ENCODE measurements around the gene FLT4. TPM values are rescaled to one million over a fixed set of nuclear protein-coding genes. Genes with fewer than 3 reads are reported as not detected.

The FLT4 gene
- total RNA-seq, 1 experiment from 2014 or later = 6.3 TPM

DNA sequence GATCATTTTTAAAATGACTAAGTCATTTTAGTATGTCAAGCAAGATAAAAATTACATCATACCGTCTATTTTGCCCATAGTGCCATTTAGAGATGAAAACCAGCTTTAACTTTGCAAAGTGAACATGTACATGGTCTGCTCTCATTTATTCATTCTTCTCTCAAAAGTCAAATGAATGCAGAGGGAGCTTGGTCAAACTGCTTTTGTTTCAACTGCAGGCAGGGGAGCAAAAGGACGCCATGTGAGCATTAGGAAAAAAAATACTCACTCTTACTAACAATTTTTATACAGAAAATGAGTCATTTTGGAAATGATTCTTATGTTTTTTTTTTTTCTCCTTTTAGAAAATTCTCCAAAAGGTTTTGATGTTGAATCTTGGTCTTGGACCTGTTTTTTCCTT is 73.8 kb downstream of the FLT4 start:
- Histone ChIP-seq H3T11ph (ENCODE audit: low read length) (no peak overlapping the region), H3K79me1 (ENCODE audit: insufficient read depth, low read depth, low read length, poor library complexity, severe bottlenecking) (no peaks in the 10 kb centered on the region), H3K23ac (ENCODE audit: insufficient read length, low read depth, low read length) (no peak overlapping the region), H2AK5ac (ENCODE audit: insufficient read length, low read length) (no peak overlapping the region), H4K91ac (ENCODE audit: insufficient read length, low read depth, low read length) (no peak overlapping the region), H4K8ac (replicated peaks; ENCODE audit: insufficient read length, low read depth, low read length) (no peak overlapping the region), H2BK5ac (ENCODE audit: insufficient read length, low read length) (no peak overlapping the region), H3K9me3 (ENCODE audit: control insufficient read depth, low read depth, low read length) (no peaks in the 10 kb centered on the region), H3K9ac (ENCODE audit: extremely low read depth, insufficient read length, low read length) (no peak overlapping the region), H3K4me2 (ENCODE audit: insufficient read depth, insufficient read length, low read length) (no peak overlapping the region), H3K23me2 (ENCODE audit: insufficient read length, low read depth, low read length, poor library complexity, severe bottlenecking) (no peaks in the 10 kb centered on the region), H3K4me1 (ENCODE audit: insufficient read depth, low read length) (no peaks in the 10 kb centered on the region), H4K20me1 (ENCODE audit: control insufficient read depth, insufficient read depth, insufficient read length) (no peaks in the 10 kb centered on the region), H3K56ac (ENCODE audit: insufficient read length, low read depth, low read length) (no peak overlapping the region), H3K14ac (ENCODE audit: insufficient read depth, low read length) (no peak overlapping the region), H3K27me3 (ENCODE audit: insufficient read depth, low read length) (no peaks in the 10 kb centered on the region), H2BK12ac (ENCODE audit: insufficient read length, low read depth, low read length) (no peak overlapping the region), H3K79me2 (ENCODE audit: insufficient read depth, low read length) (no peaks in the 10 kb centered on the region), H2BK20ac (ENCODE audit: low read depth, low read length, poor library complexity, severe bottlenecking) (no peak overlapping the region), H2BK15ac (ENCODE audit: low read depth, low read length) (no peak overlapping the region), H3K27ac (ENCODE audit: insufficient read length, low read depth, low read length) (no peak overlapping the region), H4K5ac (ENCODE audit: insufficient read length, low read depth, low read length) (no peak overlapping the region), H3K18ac (ENCODE audit: insufficient read length, low read depth, low read length) (no peak overlapping the region), H3K4ac (ENCODE audit: low read depth, low read length) (no peak overlapping the region), H2AFZ (ENCODE audit: low read length) (no peak overlapping the region), H2BK120ac (ENCODE audit: low read depth, low read length, poor library complexity, severe bottlenecking) (no peak overlapping the region)
- Mint-ChIP-seq H3K4me3 (no peak overlapping the region), H3K9me3 (no peaks in the 10 kb centered on the region), H3K36me3 (ENCODE audit: insufficient read depth in 1 of 3, low read depth in 3 of 3) (peaks cover 16 to 62% (median 62%) of the 10 kb centered on the region in 3 experiments; a peak in 6 of 7 replicates), H3K27ac (no peak overlapping the region), H3K27me3 (ENCODE audit: low read depth) (no peaks in the 10 kb centered on the region), H3K4me1 (no peaks in the 10 kb centered on the region)
- no peak for DNase-seq
- TF ChIP-seq CTCF (conservative IDR thresholded peaks at IDR 0.05) = no peak
- no CpG with 5 or more reads among the region's 2 CpGs for WGBS (ENCODE audit: extremely low coverage, insufficient read length, low lambda C conversion rate)

All from H9 (cell line).